NT2/D1 (cell line): ENCODE data around the gene C4orf17.

Experiments
- SUZ12 ChIP-seq: IDR thresholded peaks from 2 replicates; pipeline ENCODE4 v1.6.1; 2011; ENCODE audit not compliant: insufficient read length, insufficient read depth; ENCODE audit errors: extremely low read depth
- YY1 ChIP-seq: IDR thresholded peaks from 2 replicates; pipeline ENCODE4 v1.6.1; 2011; ENCODE audit not compliant: insufficient read length, insufficient read depth
- ZNF274 ChIP-seq: IDR thresholded peaks from 2 replicates; pipeline ENCODE4 v1.6.1; 2011; ENCODE audit warnings: mild to moderate bottlenecking, low read depth, low read length

GRCh38 chr4:99563310-99564186 is 52.7 kb downstream of the C4orf17 start, which contains the start of gene TRMT10A:
- no peak for TF ChIP-seq YY1
- TF ChIP-seq SUZ12 = no peak
- TF ChIP-seq ZNF274 = no peak
